ENCODE results near the gene DENND5B. TPM values are rescaled to one million over a fixed set of nuclear protein-coding genes. Genes with fewer than 3 reads are reported as not detected.
A peak's percentile ranks its signal among the peaks of the same experiment; 100 is the strongest.

The DENND5B gene
- total RNA-seq, 1 donor from 2014 or later: 17.5 TPM

DNA sequence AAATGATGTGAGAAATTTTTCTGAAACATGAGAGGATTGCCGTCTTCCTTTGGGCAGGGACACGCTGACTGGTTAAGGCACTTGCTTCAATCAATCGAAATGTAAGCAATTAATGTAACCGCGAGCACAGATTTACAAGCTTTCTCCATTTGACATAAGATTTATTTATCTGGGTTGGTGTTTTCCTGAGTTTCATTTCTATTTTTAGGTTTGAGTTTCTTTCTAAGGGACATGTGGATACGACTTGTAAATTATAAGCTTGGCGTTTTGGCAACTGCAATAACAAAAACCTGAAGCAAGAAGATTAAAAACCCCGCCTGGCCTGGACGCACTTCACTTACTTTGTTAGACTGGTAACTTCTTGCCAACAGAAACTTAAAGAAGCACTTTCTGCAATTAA lies 244.7 kb downstream of the DENND5B start:
- no peak for DNase-seq (ENCODE audit: extremely low spot score, unreplicated experiment)
- H3K27ac Mint-ChIP-seq: peak overlapping the region; percentile 1
- H3K36me3 Mint-ChIP-seq: peaks cover 12% of the 10 kb centered on the region
- peaks cover 12% of the 10 kb centered on the region for H3K9me3 Mint-ChIP-seq
- H3K4me1 Mint-ChIP-seq (ENCODE audit: unreplicated experiment): peaks cover 5% of the 10 kb centered on the region
- TF ChIP-seq, protein P1, sequence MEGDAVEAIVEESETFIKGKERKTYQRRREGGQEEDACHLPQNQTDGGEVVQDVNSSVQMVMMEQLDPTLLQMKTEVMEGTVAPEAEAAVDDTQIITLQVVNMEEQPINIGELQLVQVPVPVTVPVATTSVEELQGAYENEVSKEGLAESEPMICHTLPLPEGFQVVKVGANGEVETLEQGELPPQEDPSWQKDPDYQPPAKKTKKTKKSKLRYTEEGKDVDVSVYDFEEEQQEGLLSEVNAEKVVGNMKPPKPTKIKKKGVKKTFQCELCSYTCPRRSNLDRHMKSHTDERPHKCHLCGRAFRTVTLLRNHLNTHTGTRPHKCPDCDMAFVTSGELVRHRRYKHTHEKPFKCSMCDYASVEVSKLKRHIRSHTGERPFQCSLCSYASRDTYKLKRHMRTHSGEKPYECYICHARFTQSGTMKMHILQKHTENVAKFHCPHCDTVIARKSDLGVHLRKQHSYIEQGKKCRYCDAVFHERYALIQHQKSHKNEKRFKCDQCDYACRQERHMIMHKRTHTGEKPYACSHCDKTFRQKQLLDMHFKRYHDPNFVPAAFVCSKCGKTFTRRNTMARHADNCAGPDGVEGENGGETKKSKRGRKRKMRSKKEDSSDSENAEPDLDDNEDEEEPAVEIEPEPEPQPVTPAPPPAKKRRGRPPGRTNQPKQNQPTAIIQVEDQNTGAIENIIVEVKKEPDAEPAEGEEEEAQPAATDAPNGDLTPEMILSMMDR (conservative IDR thresholded peaks at IDR 0.05): no peak
- peaks cover 6% of the 10 kb centered on the region for H3K27me3 Mint-ChIP-seq
- H3K4me3 Mint-ChIP-seq: peak overlapping the region; percentile 33

DNA sequence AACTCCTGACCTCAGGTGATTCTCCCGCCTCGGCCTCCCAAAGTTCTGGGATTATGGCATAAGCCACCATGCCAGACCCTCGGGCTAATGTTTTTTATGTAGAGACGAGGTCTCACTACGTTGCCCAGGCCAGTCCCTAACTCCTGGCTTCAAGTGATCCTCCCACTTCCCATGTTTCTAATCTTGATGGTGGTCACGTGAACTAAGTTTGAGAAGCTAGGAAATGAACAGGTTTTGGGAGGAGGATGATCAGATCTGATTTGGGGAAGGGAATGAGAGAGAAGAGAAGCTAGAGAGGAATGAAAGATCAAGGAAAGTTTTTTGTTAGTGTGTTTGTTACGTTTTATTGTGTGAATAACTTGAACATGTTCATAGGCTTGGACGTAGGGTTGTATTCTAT lies 247.8 kb downstream of the DENND5B start:
- Mint-ChIP-seq H3K27me3 (no peaks in the 10 kb centered on the region), H3K9me3 (no peaks in the 10 kb centered on the region), H3K36me3 (no peaks in the 10 kb centered on the region), H3K27ac (no peak overlapping the region), H3K4me3 (no peak overlapping the region), H3K4me1 (ENCODE audit: unreplicated experiment) (peaks cover 5% of the 10 kb centered on the region)
- no peak for DNase-seq (ENCODE audit: extremely low spot score, unreplicated experiment)
- TF ChIP-seq, protein P1 (conservative IDR thresholded peaks at IDR 0.05): no peak

DNA sequence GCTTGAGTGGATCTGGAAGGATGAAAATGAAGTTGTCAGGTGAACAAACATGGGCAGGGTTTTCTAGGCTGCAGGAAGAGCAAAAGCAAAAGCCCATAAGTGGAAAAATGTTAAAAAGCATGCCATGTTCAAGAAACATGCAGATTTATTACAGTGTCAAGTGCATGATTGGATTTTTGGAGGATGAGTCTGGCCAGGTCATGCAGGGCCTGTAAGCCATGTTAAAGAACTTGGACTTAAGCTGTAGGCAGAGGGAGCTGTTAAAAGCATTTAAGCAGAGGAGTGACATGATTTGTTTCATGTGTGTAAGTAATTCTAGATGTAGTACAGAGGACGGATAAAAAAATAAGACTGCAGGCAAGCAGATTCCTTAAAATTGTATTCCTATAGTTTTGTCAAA lies 248.7 kb downstream of the DENND5B start:
- TF ChIP-seq, protein P1 (conservative IDR thresholded peaks at IDR 0.05): no peak
- peaks cover 5% of the 10 kb centered on the region for H3K4me1 Mint-ChIP-seq (ENCODE audit: unreplicated experiment)
- H3K4me3 Mint-ChIP-seq: no peak overlapping the region
- H3K27me3 Mint-ChIP-seq: no peaks in the 10 kb centered on the region
- H3K36me3 Mint-ChIP-seq: no peaks in the 10 kb centered on the region
- H3K9me3 Mint-ChIP-seq: no peaks in the 10 kb centered on the region
- no peak for DNase-seq (ENCODE audit: extremely low spot score, unreplicated experiment)
- no peak overlapping the region for H3K27ac Mint-ChIP-seq

DNA sequence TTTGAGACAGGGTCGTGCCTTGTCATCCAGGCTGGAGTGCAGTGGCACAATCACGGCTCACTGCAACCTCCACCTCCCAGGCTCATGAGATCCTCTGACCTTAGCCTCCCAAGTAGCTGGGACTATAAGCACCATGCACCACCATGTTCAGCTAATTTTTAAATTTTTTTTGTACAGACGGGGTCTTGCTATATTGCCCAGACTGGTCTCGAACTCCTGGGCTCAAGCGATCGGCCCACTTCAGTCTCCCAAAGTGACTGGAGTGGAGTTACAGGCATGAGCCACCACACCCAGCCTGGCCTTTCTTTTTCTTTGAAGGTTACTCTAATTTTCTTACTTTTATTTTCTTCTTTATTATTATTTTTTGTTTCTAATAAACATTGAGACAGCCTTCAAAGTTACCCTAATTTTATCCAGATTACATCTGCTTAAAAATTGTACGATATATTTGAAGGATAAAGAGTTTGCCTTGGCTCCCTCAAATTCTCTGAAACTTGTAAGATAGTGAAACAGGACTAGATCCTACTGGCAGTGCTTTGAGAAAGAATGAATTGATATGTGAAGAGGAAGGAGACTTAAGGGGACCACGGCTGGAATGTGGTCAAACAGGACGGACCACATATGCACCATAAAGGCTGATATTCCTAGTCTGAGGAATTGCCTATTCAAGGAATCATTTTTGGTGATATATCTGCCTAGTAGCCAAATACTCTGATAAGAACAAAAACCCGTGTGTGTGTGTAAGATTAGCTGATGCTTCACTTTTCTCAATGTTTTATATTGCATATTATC lies 250.9 kb downstream of the DENND5B start:
- no peak for DNase-seq (ENCODE audit: extremely low spot score, unreplicated experiment)
- TF ChIP-seq, protein P1 (conservative IDR thresholded peaks at IDR 0.05): no peak
- H3K27me3 Mint-ChIP-seq: no peaks in the 10 kb centered on the region
- peak overlapping the region; percentile 6 for H3K27ac Mint-ChIP-seq
- H3K36me3 Mint-ChIP-seq: no peaks in the 10 kb centered on the region
- no peaks in the 10 kb centered on the region for H3K4me1 Mint-ChIP-seq (ENCODE audit: unreplicated experiment)
- no peak overlapping the region for H3K4me3 Mint-ChIP-seq
- no peaks in the 10 kb centered on the region for H3K9me3 Mint-ChIP-seq

DNA sequence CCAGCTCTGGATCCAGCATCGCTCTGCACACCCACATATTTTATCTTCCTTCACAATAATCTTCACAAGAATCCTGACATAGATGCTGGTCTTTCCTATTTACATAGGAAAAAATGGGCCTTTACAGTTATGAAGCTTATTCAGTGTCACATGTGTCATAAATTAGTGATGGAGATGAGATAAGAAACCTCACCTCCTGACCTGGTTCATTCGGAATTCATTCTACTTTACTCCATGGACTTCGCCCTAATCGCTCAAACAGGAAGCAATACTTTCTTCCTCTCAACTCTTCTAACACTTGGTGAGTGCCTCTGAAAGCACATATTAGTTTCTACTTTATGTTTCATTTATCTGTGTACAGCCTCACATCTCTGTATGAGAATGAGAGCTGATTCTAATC lies 253.0 kb downstream of the DENND5B start:
- H3K4me1 Mint-ChIP-seq (ENCODE audit: unreplicated experiment): no peaks in the 10 kb centered on the region
- H3K27ac Mint-ChIP-seq: no peak overlapping the region
- H3K9me3 Mint-ChIP-seq: no peaks in the 10 kb centered on the region
- no peaks in the 10 kb centered on the region for H3K27me3 Mint-ChIP-seq
- H3K4me3 Mint-ChIP-seq: no peak overlapping the region
- DNase-seq (ENCODE audit: extremely low spot score, unreplicated experiment): no peak
- TF ChIP-seq, protein P1 (conservative IDR thresholded peaks at IDR 0.05): no peak
- no peaks in the 10 kb centered on the region for H3K36me3 Mint-ChIP-seq

Other genes with a start within 250 kb of the DENND5B start
- 2.0 and 4.2 TPM in 2 replicates for gene ETFBKMT, start 68.6 kb upstream of the DENND5B start, total RNA-seq (ENCODE audit: low replicate concordance)
- 5.5 and 9.6 TPM in 2 replicates for gene AMN1, start 137.9 kb upstream of the DENND5B start, total RNA-seq (ENCODE audit: low replicate concordance)